HCT116 (cell line): ENCODE results near the gene LDB2. TPM values are rescaled to one million over a fixed set of nuclear protein-coding genes. Genes with fewer than 3 reads are reported as not detected.

Experiments used
- ATAC-seq: fragments of 200-7000 bp; cut with Tn5 transposase; 2 replicates; pipeline ENCODE4 v1.9.1; 2020; ENCODE audit warnings: mild to moderate bottlenecking, moderate library complexity
- BruUV-seq: library from RNA; stranded (reverse); fragments of 400-500 nt; replicated peaks from 2 replicates; lab custom pipeline; 2021; lab: Mats Ljungman, UMichigan
- CTCF ChIA-PET: fragments of 300-600 bp; sonication (Branson Sonifier 250); formaldehyde crosslinking; loops from one replicate; lab custom pipeline; 2021; ENCODE audit warnings: antibody characterized with exemption; lab: Charles Lee
- POLR2A ChIA-PET: fragments of 300-600, 350-600 bp; sonication (Branson Sonifier 250); formaldehyde crosslinking; loops from one replicate; lab custom pipeline; 2021; ENCODE audit warnings: antibody characterized with exemption; lab: Charles Lee
- RAD21 ChIA-PET, 2 experiments: fragments of 300-600 bp; sonication (Branson Sonifier 250); formaldehyde crosslinking; loops; one replicate each; lab custom pipeline; 2023; ENCODE audit warnings: low total read pairs in 2 of 2; ENCODE audit not compliant: uncharacterized antibody in 2 of 2, unreplicated experiment in 2 of 2, low non-redundant PET in 1 of 2; lab: Charles Lee
- DNase-seq: peaks from one replicate; pipeline ENCODE4 v3.0.0-alpha.2; 2010; ENCODE audit warnings: low read depth, low spot score
- H2AFZ ChIP-seq: fragments of 200-600 bp; shearing (Covaris generic), sonication (generic); 2 replicates; pipeline ENCODE4 v1.6.1; 2017; ENCODE audit warnings: low read depth, mixed run types, mixed read lengths, antibody characterized with exemption, low read length; ENCODE audit not compliant: poor library complexity, severe bottlenecking
- H3K27ac ChIP-seq: 2 replicates; pipeline ENCODE4 v1.5.1; 2012; ENCODE audit warnings: low read depth, low read length
- H3K27me3 ChIP-seq: fragments of 200-600 bp; sonication (generic); 2 replicates; pipeline ENCODE4 v1.6.1; 2016; ENCODE audit warnings: mixed run types, low read length, mixed read lengths; ENCODE audit not compliant: insufficient read depth
- H3K36me3 ChIP-seq, 2 experiments: fragments of 200-500 bp in 1 of 2; fragments of 200-600 bp in 1 of 2; sonication (Bioruptor generic) in 1 of 2; sonication (generic) in 1 of 2; 2 replicates each; pipeline versions ENCODE4 v1.5.1 to v1.6.1; 2014 to 2016; ENCODE audit warnings: low read length in 2 of 2, inconsistent platforms in 1 of 2, mixed read lengths in 1 of 2, mixed run types in 1 of 2; ENCODE audit not compliant: insufficient read depth in 2 of 2, control insufficient read depth in 1 of 2
- H3K4me1 ChIP-seq, 2 experiments: fragments of 200-600 bp in 1 of 2; sonication (generic) in 1 of 2; 2 replicates each; pipeline versions ENCODE4 v1.5.1 to v1.6.1; 2012 to 2017; ENCODE audit warnings: low read length in 2 of 2, inconsistent platforms in 1 of 2, mild to moderate bottlenecking in 1 of 2, mixed read lengths in 1 of 2, mixed run types in 1 of 2, moderate library complexity in 1 of 2; ENCODE audit not compliant: insufficient read depth in 2 of 2, control insufficient read depth in 1 of 2
- H3K4me2 ChIP-seq: fragments of 200-600 bp; sonication (generic); 2 replicates; pipeline ENCODE4 v1.6.1; 2017; ENCODE audit warnings: mixed run types, low read length, mixed read lengths
- H3K4me3 ChIP-seq, 2 experiments: fragments of 200-600 bp in 1 of 2; sonication (generic) in 1 of 2; replicated peaks in 1 of 2; 2 replicates each; pipeline ENCODE4 v1.5.1; 2011 to 2016; ENCODE audit warnings: low read length in 2 of 2, control low read depth in 1 of 2, low read depth in 1 of 2, mild to moderate bottlenecking in 1 of 2, mixed read lengths in 1 of 2, mixed run types in 1 of 2
- H3K79me2 ChIP-seq: fragments of 200-600 bp; sonication (generic); 2 replicates; pipeline ENCODE4 v1.6.1; 2017; ENCODE audit warnings: mild to moderate bottlenecking, mixed run types, low read length, moderate library complexity, mixed read lengths; ENCODE audit not compliant: insufficient read depth
- H3K9ac ChIP-seq: fragments of 200-600 bp; sonication (generic); 2 replicates; pipeline ENCODE4 v1.6.1; 2016; ENCODE audit warnings: low read length, mixed read lengths
- H3K9me2 ChIP-seq: fragments of 200-600 bp; sonication (generic), shearing (Covaris generic); 2 replicates; pipeline ENCODE4 v1.6.1; 2017; ENCODE audit warnings: mixed run types, mild to moderate bottlenecking, moderate library complexity; ENCODE audit not compliant: insufficient read depth
- H3K9me3 ChIP-seq, 2 experiments: fragments of 200-500 bp in 1 of 2; fragments of 200-600 bp in 1 of 2; sonication (Bioruptor generic) in 1 of 2; sonication (generic) in 1 of 2; 2 replicates each; pipeline ENCODE4 v1.6.1; 2014 to 2017; ENCODE audit warnings: low read length in 2 of 2, mixed read lengths in 2 of 2, inconsistent platforms in 1 of 2, low read depth in 1 of 2, mild to moderate bottlenecking in 1 of 2, mixed run types in 1 of 2, moderate library complexity in 1 of 2; ENCODE audit not compliant: control insufficient read depth in 1 of 2, insufficient read depth in 1 of 2
- H4K20me1 ChIP-seq: fragments of 200-600 bp; sonication (generic), shearing (Covaris generic); 2 replicates; pipeline ENCODE4 v1.6.1; 2017; ENCODE audit warnings: mixed run types, mild to moderate bottlenecking, moderate library complexity; ENCODE audit not compliant: insufficient read depth
- CBX3 ChIP-seq: IDR thresholded peaks from 2 replicates; pipeline ENCODE4 v1.6.1; 2012; ENCODE audit warnings: low read depth
- CEBPB ChIP-seq: IDR thresholded peaks from 2 replicates; pipeline ENCODE4 v1.6.1; 2012; ENCODE audit warnings: low read depth
- RAD21 ChIP-seq: IDR thresholded peaks from 2 replicates; pipeline ENCODE4 v1.6.1; 2012; ENCODE audit warnings: low read depth, mild to moderate bottlenecking
- SRF ChIP-seq: IDR thresholded peaks from 2 replicates; pipeline ENCODE4 v1.6.1; 2012; ENCODE audit warnings: low read depth
- ZNF274 ChIP-seq: fragments of 200-500 bp; sonication (Bioruptor generic); IDR thresholded peaks from 2 replicates; pipeline ENCODE4 v1.6.1; 2014; ENCODE audit warnings: mild to moderate bottlenecking, low read depth, low read length, inconsistent platforms
- intact Hi-C: fragments of 100-400 bp; cut with micrococcal nuclease; formaldehyde crosslinking; loops from 2 replicates; pipeline ENCODE4 v1.10.0; 2022
- total RNA-seq: library from RNA; stranded (reverse); gene quantifications from one replicate; pipeline ENCODE4 v1.2.1, GENCODE V29; 2021; ENCODE audit not compliant: unreplicated experiment
- TF ChIP-seq, protein P1 (sequence below): IDR thresholded peaks from 2 replicates; pipeline ENCODE4 v1.6.1; 2012; ENCODE audit warnings: low read depth
- TF ChIP-seq, protein P2 (sequence below), 3 experiments: fragments of 200-600 bp in 1 of 3; sonication (generic) in 1 of 3; IDR thresholded peaks in 2 of 3; conservative IDR thresholded peaks in 1 of 3; 2 replicates each; pipeline ENCODE4 v1.5.1; 2012 to 2017; ENCODE audit warnings: low read depth in 2 of 3, low read length in 2 of 3, antibody characterized with exemption in 1 of 3, borderline replicate concordance in 1 of 3, control low read depth in 1 of 3, mild to moderate bottlenecking in 1 of 3, mixed read lengths in 1 of 3, mixed run types in 1 of 3, moderate library complexity in 1 of 3; ENCODE audit not compliant: insufficient read depth in 1 of 3

LDB2 gene
- total RNA-seq, 1 experiment from 2014 or later, result 0.12 TPM

DNA sequence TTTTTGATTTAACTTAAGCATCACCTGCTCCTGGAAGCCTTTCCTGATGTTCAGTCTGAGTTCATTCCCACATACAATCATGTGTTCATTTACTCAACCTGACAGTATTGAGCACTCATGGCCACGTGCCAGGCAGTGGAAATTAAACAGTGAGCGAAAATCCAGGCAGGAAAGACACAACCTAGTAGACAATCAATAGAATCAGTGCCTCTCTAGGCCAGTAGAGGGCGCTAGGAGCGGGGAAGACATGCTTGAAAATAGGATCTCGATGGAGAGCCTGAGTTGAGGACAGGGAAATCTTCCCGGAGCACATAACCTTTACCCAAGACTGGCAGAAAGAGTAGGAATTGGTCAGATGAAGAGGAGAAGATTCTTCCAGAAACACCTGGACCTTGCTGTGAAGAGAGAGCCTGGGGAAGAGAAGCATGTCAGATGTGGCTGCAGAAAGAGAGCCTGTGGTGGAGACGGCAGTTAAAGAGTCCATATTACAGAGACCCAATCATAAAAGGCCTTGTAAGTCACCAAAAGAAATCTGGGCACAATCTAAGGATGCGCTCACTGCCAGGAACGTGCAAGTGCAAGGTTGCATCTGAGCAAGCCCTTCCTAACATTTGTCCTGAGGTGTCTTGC lies 103.5 kb downstream of the LDB2 start:
- no TSS peak for BruUV-seq
- Histone ChIP-seq H3K36me3 (no peaks in the 10 kb centered on the region), H3K79me2 (no peaks in the 10 kb centered on the region), H3K4me1 (no peaks in the 10 kb centered on the region), H3K9me2 (no peaks in the 10 kb centered on the region), H3K27ac (no peak overlapping the region), H3K9me3 (no peaks in the 10 kb centered on the region), H3K4me3 (no peak overlapping the region), H3K9ac (no peak overlapping the region), H2AFZ (no peak overlapping the region), H4K20me1 (no peaks in the 10 kb centered on the region), H3K4me2 (no peak overlapping the region), H3K27me3 (peaks cover 12% of the 10 kb centered on the region; the same call in 1 of the 2 replicates)
- ChIA-PET CTCF (interaction anchor here (0.9 to 2.1 kb wide), 2 partner anchors 30 to 122 kb away, joined by 4 to 10 read pairs; no protein-coding TSS in a partner anchor), POLR2A (no interaction called here), RAD21 (no interaction called here)
- intact Hi-C loops, result loop anchor here (1.0 to 5.0 kb wide), 2 partner anchors 529 to 652 kb away; no protein-coding TSS in a partner anchor
- TF ChIP-seq SRF (no peak), CEBPB (no peak), RAD21 (peak; percentile 54), CBX3 (no peak), ZNF274 (no peak)
- TF ChIP-seq, protein P1, sequence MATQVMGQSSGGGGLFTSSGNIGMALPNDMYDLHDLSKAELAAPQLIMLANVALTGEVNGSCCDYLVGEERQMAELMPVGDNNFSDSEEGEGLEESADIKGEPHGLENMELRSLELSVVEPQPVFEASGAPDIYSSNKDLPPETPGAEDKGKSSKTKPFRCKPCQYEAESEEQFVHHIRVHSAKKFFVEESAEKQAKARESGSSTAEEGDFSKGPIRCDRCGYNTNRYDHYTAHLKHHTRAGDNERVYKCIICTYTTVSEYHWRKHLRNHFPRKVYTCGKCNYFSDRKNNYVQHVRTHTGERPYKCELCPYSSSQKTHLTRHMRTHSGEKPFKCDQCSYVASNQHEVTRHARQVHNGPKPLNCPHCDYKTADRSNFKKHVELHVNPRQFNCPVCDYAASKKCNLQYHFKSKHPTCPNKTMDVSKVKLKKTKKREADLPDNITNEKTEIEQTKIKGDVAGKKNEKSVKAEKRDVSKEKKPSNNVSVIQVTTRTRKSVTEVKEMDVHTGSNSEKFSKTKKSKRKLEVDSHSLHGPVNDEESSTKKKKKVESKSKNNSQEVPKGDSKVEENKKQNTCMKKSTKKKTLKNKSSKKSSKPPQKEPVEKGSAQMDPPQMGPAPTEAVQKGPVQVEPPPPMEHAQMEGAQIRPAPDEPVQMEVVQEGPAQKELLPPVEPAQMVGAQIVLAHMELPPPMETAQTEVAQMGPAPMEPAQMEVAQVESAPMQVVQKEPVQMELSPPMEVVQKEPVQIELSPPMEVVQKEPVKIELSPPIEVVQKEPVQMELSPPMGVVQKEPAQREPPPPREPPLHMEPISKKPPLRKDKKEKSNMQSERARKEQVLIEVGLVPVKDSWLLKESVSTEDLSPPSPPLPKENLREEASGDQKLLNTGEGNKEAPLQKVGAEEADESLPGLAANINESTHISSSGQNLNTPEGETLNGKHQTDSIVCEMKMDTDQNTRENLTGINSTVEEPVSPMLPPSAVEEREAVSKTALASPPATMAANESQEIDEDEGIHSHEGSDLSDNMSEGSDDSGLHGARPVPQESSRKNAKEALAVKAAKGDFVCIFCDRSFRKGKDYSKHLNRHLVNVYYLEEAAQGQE, result no peak
- TF ChIP-seq, protein P2, sequence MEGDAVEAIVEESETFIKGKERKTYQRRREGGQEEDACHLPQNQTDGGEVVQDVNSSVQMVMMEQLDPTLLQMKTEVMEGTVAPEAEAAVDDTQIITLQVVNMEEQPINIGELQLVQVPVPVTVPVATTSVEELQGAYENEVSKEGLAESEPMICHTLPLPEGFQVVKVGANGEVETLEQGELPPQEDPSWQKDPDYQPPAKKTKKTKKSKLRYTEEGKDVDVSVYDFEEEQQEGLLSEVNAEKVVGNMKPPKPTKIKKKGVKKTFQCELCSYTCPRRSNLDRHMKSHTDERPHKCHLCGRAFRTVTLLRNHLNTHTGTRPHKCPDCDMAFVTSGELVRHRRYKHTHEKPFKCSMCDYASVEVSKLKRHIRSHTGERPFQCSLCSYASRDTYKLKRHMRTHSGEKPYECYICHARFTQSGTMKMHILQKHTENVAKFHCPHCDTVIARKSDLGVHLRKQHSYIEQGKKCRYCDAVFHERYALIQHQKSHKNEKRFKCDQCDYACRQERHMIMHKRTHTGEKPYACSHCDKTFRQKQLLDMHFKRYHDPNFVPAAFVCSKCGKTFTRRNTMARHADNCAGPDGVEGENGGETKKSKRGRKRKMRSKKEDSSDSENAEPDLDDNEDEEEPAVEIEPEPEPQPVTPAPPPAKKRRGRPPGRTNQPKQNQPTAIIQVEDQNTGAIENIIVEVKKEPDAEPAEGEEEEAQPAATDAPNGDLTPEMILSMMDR (IDR thresholded peaks at IDR 0.05 in 2 of 3, conservative IDR thresholded peaks at IDR 0.05 in 1 of 3; ENCODE audit: borderline replicate concordance in 1 of 3, insufficient read depth in 1 of 3, low read depth in 2 of 3, low read length in 2 of 3), result peak; percentile 47 to 81 (median 77); a peak in 5 of 6 replicates
- ATAC-seq (peak; percentile 60), DNase-seq (peak; percentile 34)
